NCI-H774 (cell line): Measurements from ENCODE around the gene GRIA3.
"Not testable (repeated sequence)": the region's sequence is repeated elsewhere in the genome, so short reads cannot be mapped to it uniquely, and the experiment has no call there.

Experiments
- DNase-seq: peaks from one replicate; lab custom pipeline; 2025; lab: John Stamatoyannopoulos, UW

GRIA3 gene

GRCh38 chrX:123350226-123350625 lies 166.1 kb downstream of the GRIA3 start:
- no peak for DNase-seq

- DNase-seq, result no peak
These were observed 173.9 kb downstream of the GRIA3 start for GRCh38 chrX:123357941-123358340.

GRCh38 chrX:123358457-123358856 lies 174.4 kb downstream of the GRIA3 start:
- no peak for DNase-seq

GRCh38 chrX:123361371-123361770 lies 177.3 kb downstream of the GRIA3 start:
- no peak for DNase-seq

GRCh38 chrX:123386196-123386595 lies 202.1 kb downstream of the GRIA3 start:
- DNase-seq, result not testable (repeated sequence)

GRCh38 chrX:123392921-123393320 lies 208.8 kb downstream of the GRIA3 start:
- no peak for DNase-seq

- DNase-seq, result no peak
These were observed 215.6 kb downstream of the GRIA3 start for GRCh38 chrX:123399709-123400108.

GRCh38 chrX:123405231-123405630 lies 221.2 kb downstream of the GRIA3 start:
- no peak for DNase-seq

GRCh38 chrX:123408821-123409737 lies 225.0 kb downstream of the GRIA3 start:
- no peak for DNase-seq

- DNase-seq, result no peak
These were observed 238.8 kb downstream of the GRIA3 start for GRCh38 chrX:123422875-123423274.

GRCh38 chrX:123424546-123424945 lies 240.5 kb downstream of the GRIA3 start:
- DNase-seq, result no peak

GRCh38 chrX:123425471-123425870 lies 241.4 kb downstream of the GRIA3 start:
- no peak for DNase-seq

- no peak for DNase-seq
These were observed 241.8 kb downstream of the GRIA3 start for GRCh38 chrX:123425904-123426303.

GRCh38 chrX:123432361-123433150 lies 248.5 kb downstream of the GRIA3 start:
- no peak for DNase-seq

- no peak for DNase-seq
These were observed 252.5 kb downstream of the GRIA3 start for GRCh38 chrX:123436512-123437136.

- not testable (repeated sequence) for DNase-seq
These were observed 255.8 kb downstream of the GRIA3 start for GRCh38 chrX:123439926-123440325.

- DNase-seq, result no peak
These were observed 258.7 kb downstream of the GRIA3 start for GRCh38 chrX:123442764-123443163.

- DNase-seq, result no peak
These were observed 263.4 kb downstream of the GRIA3 start for GRCh38 chrX:123447506-123447905.

- DNase-seq, result no peak
These were observed 265.3 kb downstream of the GRIA3 start for GRCh38 chrX:123449335-123449734.

- no peak for DNase-seq
These were observed 266.1 kb downstream of the GRIA3 start for GRCh38 chrX:123450222-123450621.

GRCh38 chrX:123454712-123455431 lies 270.8 kb downstream of the GRIA3 start:
- no peak for DNase-seq

GRCh38 chrX:123455693-123456092 lies 271.6 kb downstream of the GRIA3 start:
- DNase-seq, result no peak
